ENCODE results near the gene NUDT17. TPM values are rescaled to one million over a fixed set of nuclear protein-coding genes. Genes with fewer than 3 reads are reported as not detected.
A peak's percentile ranks its signal among the peaks of the same experiment; 100 is the strongest.

The NUDT17 gene
- total and polyA plus RNA-seq, 9 of the 15 experiments (the other 6 are each of a cell fraction or from before 2014, with no cell fraction given), result 2.1 to 10.0 (median 6.1) TPM

- TF ChIP-seq ELF1 (tag; IDR thresholded peaks at IDR 0.05) (no peak), E2F3 (CRISPR knock-in tag; IDR thresholded peaks at IDR 0.05) (no peak), EGR1 (conservative IDR thresholded peaks at IDR 0.05) (no peak), CXXC5 (CRISPR knock-in tag; IDR thresholded peaks at IDR 0.05) (peak; percentile 43), E2F5 (CRISPR knock-in tag; IDR thresholded peaks at IDR 0.05) (no peak), SNIP1 (IDR thresholded peaks at IDR 0.05; ENCODE audit: low read depth) (no peak), HCFC1 (IDR thresholded peaks at IDR 0.05; ENCODE audit: low read depth, low read length) (no peak), STAG1 (CRISPR knock-in tag; IDR thresholded peaks at IDR 0.05; ENCODE audit: borderline replicate concordance) (no peak), PCBP2 (IDR thresholded peaks at IDR 0.05; ENCODE audit: low read depth, low read length, poor library complexity, severe bottlenecking) (no peak), ATF3 (IDR thresholded peaks at IDR 0.05) (peak; percentile 70), ATF3 (CRISPR knock-in tag; conservative IDR thresholded peaks at IDR 0.05) (no peak), JUND (IDR thresholded peaks at IDR 0.05; ENCODE audit: borderline replicate concordance, low read depth, low read length) (peak; percentile 92), JUND (tag; IDR thresholded peaks at IDR 0.05; ENCODE audit: borderline replicate concordance, low read depth, low read length) (peak; percentile 87; the same call in 1 of the 3 replicates), ZBTB5 (IDR thresholded peaks at IDR 0.05) (no peak), BHLHE40 (IDR thresholded peaks at IDR 0.05; ENCODE audit: low read length) (0 out of 2 replicates have a peak, but pooled peaks have one; percentile 11), ZBTB34 (CRISPR knock-in tag; IDR thresholded peaks at IDR 0.05) (no peak), JUN (IDR thresholded peaks at IDR 0.05; ENCODE audit: borderline replicate concordance, low read depth, low read length) (0 out of 2 replicates have a peak, but pooled peaks have one; percentile 58), JUN (CRISPR knock-in tag; IDR thresholded peaks at IDR 0.05; ENCODE audit: borderline replicate concordance) (no peak), ZNF217 (CRISPR knock-in tag; IDR thresholded peaks at IDR 0.05) (no peak), ZBTB12 (CRISPR knock-in tag; IDR thresholded peaks at IDR 0.05) (no peak), TEAD4 (IDR thresholded peaks at IDR 0.05; ENCODE audit: low read length) (0 out of 2 replicates have a peak, but pooled peaks have one; percentile 8), TEAD4 (CRISPR knock-in tag; IDR thresholded peaks at IDR 0.05; ENCODE audit: borderline replicate concordance) (no peak), CREM (IDR thresholded peaks at IDR 0.05; ENCODE audit: low read depth) (peak; percentile 29; the same call in 1 of the 2 replicates), EHMT2 (IDR thresholded peaks at IDR 0.05) (no peak)
Observed at GRCh38 chr1:145877923-145878486, 32.6 kb downstream of the NUDT17 start (continued).
